Naive thymus-derived CD4-positive, alpha-beta T cell (primary cell): ENCODE data around the gene PITPNM3. TPM values are rescaled to one million over a fixed set of nuclear protein-coding genes. Genes with fewer than 3 reads are reported as not detected.

Source experiments
- ATAC-seq: fragments of 150-1000 bp; cut with Tn5 transposase; 2 replicates; pipeline ENCODE4 v1.10.0; 2021; ENCODE audit warnings: mild to moderate bottlenecking, moderate library complexity
- CTCF ChIA-PET: fragments of 350-600 bp; sonication (Branson Sonifier 250); formaldehyde crosslinking; loops from one replicate; lab custom pipeline; 2021; ENCODE audit warnings: antibody characterized with exemption; lab: Charles Lee
- POLR2A ChIA-PET: fragments of 350-600 bp; sonication (Branson Sonifier 250); formaldehyde crosslinking; loops from one replicate; lab custom pipeline; 2021; ENCODE audit warnings: antibody characterized with exemption, inconsistent platforms; lab: Charles Lee
- DNase-seq, 9 donors: peaks; one replicate each; pipeline versions ENCODE4 v3.0.0 to v3.0.0-alpha.2; 2020 to 2022; ENCODE audit warnings: mixed read lengths in 1 of 9
- H3K27ac ChIP-seq: one replicate; pipeline ENCODE4 v1.7.0; 2013; ENCODE audit warnings: mild to moderate bottlenecking, low read depth, low read length, moderate library complexity
- H3K27me3 ChIP-seq, 2 donors: one replicate each; pipeline ENCODE4 v1.7.0; 2013; ENCODE audit warnings: low read length in 2 of 2, mild to moderate bottlenecking in 2 of 2, moderate library complexity in 2 of 2; ENCODE audit not compliant: control insufficient read depth in 2 of 2, insufficient read depth in 2 of 2
- H3K36me3 ChIP-seq, 3 experiments: 1 replicate in 2 of 3; 2 replicates in 1 of 3; pipeline ENCODE4 v1.7.0; 2013; ENCODE audit warnings: low read length in 3 of 3, mild to moderate bottlenecking in 3 of 3, moderate library complexity in 1 of 3; ENCODE audit not compliant: insufficient read depth in 3 of 3, control insufficient read depth in 2 of 3
- H3K4me1 ChIP-seq, 2 donors: one replicate each; pipeline ENCODE4 v1.7.0; 2013; ENCODE audit warnings: low read length in 2 of 2, mild to moderate bottlenecking in 2 of 2, moderate library complexity in 1 of 2; ENCODE audit not compliant: control insufficient read depth in 2 of 2, insufficient read depth in 2 of 2
- H3K4me3 ChIP-seq: 2 replicates; pipeline ENCODE4 v1.7.0; 2013; ENCODE audit warnings: mild to moderate bottlenecking, low read length
- H3K9me3 ChIP-seq, 3 experiments: 1 replicate in 2 of 3; 2 replicates in 1 of 3; pipeline ENCODE4 v1.7.0; 2013; ENCODE audit warnings: low read length in 3 of 3; ENCODE audit not compliant: control insufficient read depth in 2 of 3
- H3K27ac Mint-ChIP-seq, 9 donors: one replicate each; pipeline ENCODE4 v1.8.0; 2020 to 2022; ENCODE audit warnings: mixed read lengths in 9 of 9, mild to moderate bottlenecking in 8 of 9, moderate library complexity in 5 of 9, inconsistent platforms in 2 of 9
- H3K27me3 Mint-ChIP-seq, 5 donors: one replicate each; pipeline ENCODE4 v1.8.0; 2021 to 2022; ENCODE audit warnings: mixed read lengths in 5 of 5, mild to moderate bottlenecking in 1 of 5
- H3K36me3 Mint-ChIP-seq, 5 donors: one replicate each; pipeline ENCODE4 v1.8.0; 2020 to 2022; ENCODE audit warnings: mixed read lengths in 5 of 5, mild to moderate bottlenecking in 3 of 5, inconsistent platforms in 1 of 5
- H3K4me1 Mint-ChIP-seq, 7 donors: one replicate each; pipeline ENCODE4 v1.8.0; 2020 to 2022; ENCODE audit warnings: mixed read lengths in 7 of 7, mild to moderate bottlenecking in 3 of 7, inconsistent platforms in 1 of 7
- H3K4me3 Mint-ChIP-seq, 10 donors: one replicate each; pipeline ENCODE4 v1.8.0; 2020 to 2022; ENCODE audit warnings: mild to moderate bottlenecking in 10 of 10, mixed read lengths in 10 of 10, moderate library complexity in 6 of 10, inconsistent platforms in 2 of 10
- H3K9me3 Mint-ChIP-seq, 11 donors: one replicate each; pipeline ENCODE4 v1.8.0; 2020 to 2022; ENCODE audit warnings: mixed read lengths in 11 of 11, mild to moderate bottlenecking in 4 of 11, inconsistent platforms in 1 of 11, moderate library complexity in 1 of 11
- intact Hi-C, 2 donors: fragments of 100-400 bp; cut with micrococcal nuclease; formaldehyde crosslinking; loops; one replicate each; pipeline ENCODE4 v1.15.1; 2023
- polyA plus RNA-seq, 2 donors: library from polyadenylated mRNA; unstranded; fragments of 300-500 nt; fragmentation: Illumina TruSeq; gene quantifications; one replicate each; pipeline ENCODE4 v1.2.3, GENCODE V29; 2021
- total RNA-seq, 6 experiments: library from RNA in 5 of 6; stranded (reverse) in 5 of 6; gene quantifications; 1 replicate in 5 of 6; 2 replicates in 1 of 6; pipeline ENCODE4 v1.2.3 and lab custom pipeline; 2021 to 2026

Gene PITPNM3
- total and polyA plus RNA-seq, 7 experiments from 2014 or later: 0.04 to 0.58 (median 0.50) TPM; not detected in 1

GRCh38 chr17:6589266-6589946, 33.1 kb upstream of the PITPNM3 start:
- Histone ChIP-seq H3K36me3 (peaks cover 1 to 73% (median 14%) of the 10 kb centered on the region in 3 experiments), H3K9me3 (no peaks in the 10 kb centered on the region), H3K4me3 (no peak overlapping the region), H3K27me3 (no peaks in the 10 kb centered on the region), H3K27ac (no peak overlapping the region), H3K4me1 (no peaks in the 10 kb centered on the region)
- POLR2A ChIA-PET: no interaction called here
- ATAC-seq (no peak), DNase-seq (no peak)
- peaks cover 0 to 9% (median 5%) of the 10 kb centered on the region in 11 donors for H3K9me3 Mint-ChIP-seq
- peaks cover 0 to 4% (median 0%) of the 10 kb centered on the region in 7 donors for H3K4me1 Mint-ChIP-seq
- H3K36me3 Mint-ChIP-seq: peaks cover 50 to 83% (median 67%) of the 10 kb centered on the region in 5 donors
- no peaks in the 10 kb centered on the region for H3K27me3 Mint-ChIP-seq
- H3K27ac Mint-ChIP-seq: no peak overlapping the region
- CTCF ChIA-PET: no interaction called here
- no peak overlapping the region for H3K4me3 Mint-ChIP-seq
- intact Hi-C loops: no loop called here

GRCh38 chr17:6588165-6588564, 31.8 kb upstream of the PITPNM3 start:
- H3K27me3 Mint-ChIP-seq: no peaks in the 10 kb centered on the region
- DNase-seq (no peak), ATAC-seq (no peak)
- peaks cover 58 to 87% (median 69%) of the 10 kb centered on the region in 5 donors for H3K36me3 Mint-ChIP-seq
- Histone ChIP-seq H3K36me3 (peaks cover 3 to 64% (median 12%) of the 10 kb centered on the region in 3 experiments), H3K9me3 (no peaks in the 10 kb centered on the region), H3K4me1 (no peaks in the 10 kb centered on the region), H3K4me3 (no peak overlapping the region), H3K27me3 (no peaks in the 10 kb centered on the region), H3K27ac (no peak overlapping the region)
- peaks cover 0 to 9% (median 5%) of the 10 kb centered on the region in 11 donors for H3K9me3 Mint-ChIP-seq
- no peak overlapping the region for H3K27ac Mint-ChIP-seq
- H3K4me1 Mint-ChIP-seq: peaks cover 0 to 4% (median 0%) of the 10 kb centered on the region in 7 donors
- intact Hi-C loops: no loop called here
- H3K4me3 Mint-ChIP-seq: no peak overlapping the region
- ChIA-PET CTCF (no interaction called here), POLR2A (no interaction called here)

- H3K4me1 ChIP-seq: no peaks in the 10 kb centered on the region
- H3K36me3 Mint-ChIP-seq: peaks cover 59 to 87% (median 72%) of the 10 kb centered on the region in 5 donors
- H3K4me1 Mint-ChIP-seq: peaks cover 0 to 4% (median 0%) of the 10 kb centered on the region in 7 donors
- no peak overlapping the region for H3K27ac Mint-ChIP-seq
- no peaks in the 10 kb centered on the region for H3K27me3 Mint-ChIP-seq
- ChIA-PET CTCF (no interaction called here), POLR2A (no interaction called here)
- no peaks in the 10 kb centered on the region for H3K9me3 ChIP-seq
- no peaks in the 10 kb centered on the region for H3K27me3 ChIP-seq
- H3K4me3 Mint-ChIP-seq: no peak overlapping the region
- H3K27ac ChIP-seq: no peak overlapping the region
- H3K36me3 ChIP-seq: peaks cover 3 to 58% (median 12%) of the 10 kb centered on the region in 3 experiments
- H3K4me3 ChIP-seq: no peak overlapping the region
- H3K9me3 Mint-ChIP-seq: peaks cover 0 to 9% (median 5%) of the 10 kb centered on the region in 11 donors
- no peak for DNase-seq
- ATAC-seq: no peak
- intact Hi-C loops: no loop called here
Observed at GRCh38 chr17:6587310-6587709, 31.0 kb upstream of the PITPNM3 start.

DNA sequence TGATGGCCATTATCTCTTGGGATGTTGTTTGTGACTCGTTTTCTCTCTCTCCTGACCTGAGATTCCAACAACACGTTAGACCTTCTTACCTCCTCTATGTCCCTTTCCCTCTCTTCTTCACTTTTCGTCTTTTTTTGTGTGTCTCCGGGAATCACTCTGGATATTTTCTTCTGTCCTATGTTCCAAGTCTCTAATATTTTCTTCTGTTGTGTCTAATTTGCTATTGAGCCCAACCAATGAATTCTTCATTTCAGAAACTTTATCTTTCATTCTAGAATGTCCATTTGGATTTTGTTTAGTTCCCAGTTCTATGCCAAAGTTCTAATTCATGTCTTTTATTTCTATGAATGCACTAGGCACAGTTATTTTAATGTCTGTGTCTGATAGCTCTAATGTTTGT, 27.1 kb upstream of the PITPNM3 start:
- peaks cover 41 to 69% (median 57%) of the 10 kb centered on the region in 5 donors for H3K36me3 Mint-ChIP-seq
- POLR2A ChIA-PET: no interaction called here
- H3K27me3 Mint-ChIP-seq: no peaks in the 10 kb centered on the region
- CTCF ChIA-PET: no interaction called here
- no peak for DNase-seq
- no peaks in the 10 kb centered on the region for H3K9me3 ChIP-seq
- H3K4me1 Mint-ChIP-seq: peaks cover 0 to 2% (median 0%) of the 10 kb centered on the region in 7 donors
- no peaks in the 10 kb centered on the region for H3K4me1 ChIP-seq
- peaks cover 3 to 39% (median 12%) of the 10 kb centered on the region in 3 experiments for H3K36me3 ChIP-seq
- no peak for ATAC-seq
- H3K4me3 Mint-ChIP-seq: no peak overlapping the region
- no peak overlapping the region for H3K4me3 ChIP-seq
- H3K27me3 ChIP-seq: no peaks in the 10 kb centered on the region
- no peak overlapping the region for H3K27ac ChIP-seq
- no peak overlapping the region for H3K27ac Mint-ChIP-seq
- intact Hi-C loops: no loop called here
- peaks cover 0 to 9% (median 5%) of the 10 kb centered on the region in 11 donors for H3K9me3 Mint-ChIP-seq

DNA sequence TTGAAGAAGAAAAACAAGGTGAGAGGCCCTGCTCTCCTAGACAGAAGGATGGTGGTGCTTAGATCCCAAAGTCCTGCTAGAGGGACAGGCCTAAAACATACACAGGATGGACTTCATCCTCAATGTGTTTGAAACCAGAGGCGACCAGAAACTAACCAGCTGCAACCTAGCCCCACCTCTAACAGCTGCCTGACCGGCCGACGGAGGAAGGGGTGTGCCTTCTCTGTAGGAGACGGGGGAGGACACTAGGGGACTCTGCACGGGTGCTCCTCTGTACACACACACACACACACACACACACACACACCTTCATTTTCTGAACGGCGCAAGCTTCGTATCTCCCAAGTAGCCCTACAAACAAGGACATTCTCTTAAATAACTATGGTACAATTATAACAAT, 24.3 kb upstream of the PITPNM3 start:
- intact Hi-C loops: no loop called here
- Histone ChIP-seq H3K4me1 (peaks cover 0 to 4% of the 10 kb centered on the region in 2 donors), H3K36me3 (peaks cover 2 to 23% (median 3%) of the 10 kb centered on the region in 3 experiments), H3K27me3 (no peaks in the 10 kb centered on the region), H3K9me3 (no peaks in the 10 kb centered on the region), H3K27ac (no peak overlapping the region), H3K4me3 (no peak overlapping the region)
- peaks cover 0 to 3% (median 0%) of the 10 kb centered on the region in 11 donors for H3K9me3 Mint-ChIP-seq
- peaks cover 31 to 59% (median 34%) of the 10 kb centered on the region in 5 donors for H3K36me3 Mint-ChIP-seq
- CTCF ChIA-PET: no interaction called here
- H3K27me3 Mint-ChIP-seq: no peaks in the 10 kb centered on the region
- H3K4me3 Mint-ChIP-seq: no peak overlapping the region
- H3K27ac Mint-ChIP-seq: no peak overlapping the region
- POLR2A ChIA-PET: no interaction called here
- ATAC-seq (no peak), DNase-seq (no peak)
- H3K4me1 Mint-ChIP-seq: peaks cover 5 to 14% (median 9%) of the 10 kb centered on the region in 7 donors

DNA sequence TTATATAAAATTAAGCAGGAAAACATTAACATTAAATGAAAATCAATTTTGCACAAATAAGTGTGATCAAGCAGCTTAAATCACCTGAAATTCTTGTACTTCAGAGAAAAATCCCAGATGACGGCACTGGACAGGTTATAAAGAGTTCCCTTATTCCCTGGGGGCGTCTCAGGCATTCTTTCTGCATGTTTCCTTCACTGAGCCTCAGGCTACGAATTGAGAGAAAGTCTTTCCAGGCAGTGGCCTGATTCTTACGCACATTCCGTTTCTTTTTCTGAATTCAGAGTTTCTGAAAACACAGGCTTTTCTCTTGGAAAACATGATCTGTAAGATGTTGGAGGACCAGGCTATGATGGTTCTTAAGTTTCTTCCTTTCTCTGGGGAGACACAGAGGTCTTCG, 22.1 kb upstream of the PITPNM3 start:
- Histone ChIP-seq H3K4me1 (peaks cover 7 to 17% of the 10 kb centered on the region in 2 donors), H3K9me3 (no peaks in the 10 kb centered on the region), H3K4me3 (no peak overlapping the region), H3K36me3 (peaks cover 0 to 21% (median 0%) of the 10 kb centered on the region in 3 experiments), H3K27ac (no peak overlapping the region), H3K27me3 (no peaks in the 10 kb centered on the region)
- H3K36me3 Mint-ChIP-seq: peaks cover 15 to 38% (median 20%) of the 10 kb centered on the region in 5 donors
- POLR2A ChIA-PET: no interaction called here
- H3K4me1 Mint-ChIP-seq: peaks cover 11 to 25% (median 19%) of the 10 kb centered on the region in 7 donors
- no peak overlapping the region for H3K4me3 Mint-ChIP-seq
- no peaks in the 10 kb centered on the region for H3K9me3 Mint-ChIP-seq
- intact Hi-C loops: no loop called here
- no peak for ATAC-seq
- no peak for DNase-seq
- H3K27ac Mint-ChIP-seq: no peak overlapping the region
- CTCF ChIA-PET: no interaction called here
- no peaks in the 10 kb centered on the region for H3K27me3 Mint-ChIP-seq
